Type B pancreatic cell (in vitro differentiated cells): ENCODE measurements around the gene ZNF592. TPM values are rescaled to one million over a fixed set of nuclear protein-coding genes. Genes with fewer than 3 reads are reported as not detected.
A peak's percentile ranks its signal among the peaks of the same experiment; 100 is the strongest.

ENCODE experiments used
- DNase-seq: peaks from one replicate; pipeline ENCODE4 v3.0.0; 2021; ENCODE audit warnings: mixed read lengths; ENCODE audit not compliant: unreplicated experiment; ENCODE audit errors: extremely low spot score
- H3K27ac Mint-ChIP-seq: 2 replicates; pipeline ENCODE4 v1.8.0; 2021; ENCODE audit warnings: mild to moderate bottlenecking, mixed read lengths
- H3K27me3 Mint-ChIP-seq: 2 replicates; pipeline ENCODE4 v1.8.0; 2021; ENCODE audit warnings: mixed read lengths
- H3K36me3 Mint-ChIP-seq: 2 replicates; pipeline ENCODE4 v1.8.0; 2021; ENCODE audit warnings: mixed read lengths
- H3K4me1 Mint-ChIP-seq: one replicate; pipeline ENCODE4 v1.8.0; 2021; ENCODE audit warnings: mixed read lengths; ENCODE audit not compliant: unreplicated experiment
- H3K4me3 Mint-ChIP-seq: 2 replicates; pipeline ENCODE4 v1.8.0; 2021; ENCODE audit warnings: mild to moderate bottlenecking, mixed read lengths
- H3K9me3 Mint-ChIP-seq: 2 replicates; pipeline ENCODE4 v1.8.0; 2021; ENCODE audit warnings: mixed read lengths
- CTCF ChIP-seq: fragments of 200-600 bp; sonication (generic); conservative IDR thresholded peaks from 2 replicates; pipeline ENCODE4 v1.5.0; 2021; ENCODE audit warnings: antibody characterized with exemption, mild to moderate bottlenecking
- total RNA-seq: library from RNA; stranded (reverse); gene quantifications from 2 replicates; pipeline ENCODE4 v1.2.1, GENCODE V29; 2021; ENCODE audit warnings: low replicate concordance

Gene ZNF592
- total RNA-seq, 1 donor from 2014 or later: 26.8 TPM

GRCh38 chr15:84714821-84715220, 33.6 kb upstream of the ZNF592 start:
- peaks cover 25% of the 10 kb centered on the region for H3K4me1 Mint-ChIP-seq
- TF ChIP-seq CTCF: no peak
- H3K9me3 Mint-ChIP-seq: no peaks in the 10 kb centered on the region
- H3K4me3 Mint-ChIP-seq: peak overlapping the region; percentile 93
- H3K27me3 Mint-ChIP-seq: no peaks in the 10 kb centered on the region
- peak overlapping the region; percentile 95 for H3K27ac Mint-ChIP-seq
- no peak for DNase-seq
- H3K36me3 Mint-ChIP-seq: peaks cover 4% of the 10 kb centered on the region

GRCh38 chr15:84715441-84716035, 32.9 kb upstream of the ZNF592 start:
- Mint-ChIP-seq H3K4me3 (peak overlapping the region; percentile 93), H3K9me3 (no peaks in the 10 kb centered on the region), H3K36me3 (peaks cover 4% of the 10 kb centered on the region), H3K27ac (peak overlapping the region; percentile 95), H3K4me1 (peaks cover 25% of the 10 kb centered on the region), H3K27me3 (no peaks in the 10 kb centered on the region)
- peak; percentile 69 for DNase-seq
- TF ChIP-seq CTCF: no peak

- peak; percentile 93 for DNase-seq
- no peaks in the 10 kb centered on the region for H3K9me3 Mint-ChIP-seq
- H3K27me3 Mint-ChIP-seq: no peaks in the 10 kb centered on the region
- peaks cover 25% of the 10 kb centered on the region for H3K4me1 Mint-ChIP-seq
- H3K36me3 Mint-ChIP-seq: peaks cover 4% of the 10 kb centered on the region
- no peak for TF ChIP-seq CTCF
- peak within 1 kb of the TSS; percentile 95 for H3K27ac Mint-ChIP-seq
- H3K4me3 Mint-ChIP-seq: peak within 1 kb of the TSS; percentile 93
Observed at GRCh38 chr15:84716036-84716732, 32.2 kb upstream of the ZNF592 start, which contains the start of gene SEC11A. Gene SEC11A, minus strand, starts transcription at chr15:84716139. Its CDS starts 64 bp downstream, at chr15:84716075.

- H3K27me3 Mint-ChIP-seq: no peaks in the 10 kb centered on the region
- no peaks in the 10 kb centered on the region for H3K36me3 Mint-ChIP-seq
- H3K27ac Mint-ChIP-seq: no peak overlapping the region
- DNase-seq: no peak
- no peaks in the 10 kb centered on the region for H3K9me3 Mint-ChIP-seq
- no peak overlapping the region for H3K4me3 Mint-ChIP-seq
- no peak for TF ChIP-seq CTCF
- peaks cover 5% of the 10 kb centered on the region for H3K4me1 Mint-ChIP-seq
Observed at GRCh38 chr15:84721371-84721770, 27.0 kb upstream of the ZNF592 start.

GRCh38 chr15:84722628-84723027, 25.8 kb upstream of the ZNF592 start:
- DNase-seq: no peak
- Mint-ChIP-seq H3K36me3 (no peaks in the 10 kb centered on the region), H3K27me3 (no peaks in the 10 kb centered on the region), H3K27ac (no peak overlapping the region), H3K4me3 (no peak overlapping the region), H3K4me1 (no peaks in the 10 kb centered on the region), H3K9me3 (no peaks in the 10 kb centered on the region)
- TF ChIP-seq CTCF: no peak
